WTC11 (cell line): ENCODE results near the gene RASGRP3. TPM values are rescaled to one million over a fixed set of nuclear protein-coding genes. Genes with fewer than 3 reads are reported as not detected.

Experiments
- ATAC-seq: fragments of 200-7000 bp; cut with Tn5 transposase; 2 replicates; pipeline ENCODE4 v1.10.0; 2021; ENCODE audit warnings: mild to moderate bottlenecking, moderate library complexity
- CTCF ChIA-PET: fragments of 300-600 bp; sonication (Branson Sonifier 250); formaldehyde crosslinking; loops from one replicate; lab custom pipeline; 2021; ENCODE audit warnings: antibody characterized with exemption; lab: Charles Lee
- POLR2A ChIA-PET: fragments of 350-600 bp; sonication (Branson Sonifier 250); formaldehyde crosslinking; loops from one replicate; lab custom pipeline; 2021; ENCODE audit warnings: antibody characterized with exemption; lab: Charles Lee
- DNase-seq: peaks from one replicate; pipeline ENCODE4 v3.0.0; 2021; ENCODE audit warnings: low spot score
- H3K27ac Mint-ChIP-seq: 2 replicates; pipeline ENCODE4 v1.8.0; 2021; ENCODE audit warnings: mixed read lengths
- H3K27me3 Mint-ChIP-seq: 2 replicates; pipeline ENCODE4 v1.8.0; 2021; ENCODE audit warnings: low read depth, mild to moderate bottlenecking, moderate library complexity, mixed read lengths
- H3K36me3 Mint-ChIP-seq: 2 replicates; pipeline ENCODE4 v1.8.0; 2021; ENCODE audit warnings: mixed read lengths
- H3K4me1 Mint-ChIP-seq: 2 replicates; pipeline ENCODE4 v1.8.0; 2022; ENCODE audit warnings: mixed read lengths
- H3K4me3 Mint-ChIP-seq: 2 replicates; pipeline ENCODE4 v1.8.0; 2021; ENCODE audit warnings: mild to moderate bottlenecking, moderate library complexity, mixed read lengths
- H3K9me3 Mint-ChIP-seq: 2 replicates; pipeline ENCODE4 v1.8.0; 2021; ENCODE audit warnings: mixed read lengths
- ARID4B ChIP-seq: sonication (generic); formaldehyde crosslinking; IDR thresholded peaks from 2 replicates; pipeline ENCODE4 v1.8.0; 2023; ENCODE audit warnings: missing genetic modification reagents, mild to moderate bottlenecking, borderline replicate concordance
- ATF1 ChIP-seq: sonication (generic); formaldehyde crosslinking; IDR thresholded peaks from 2 replicates; pipeline ENCODE4 v1.8.1; 2023; ENCODE audit warnings: mild to moderate bottlenecking, moderate library complexity, missing genetic modification reagents
- CBFB ChIP-seq: sonication (generic); formaldehyde crosslinking; IDR thresholded peaks from 2 replicates; pipeline ENCODE4 v1.8.1; 2022; ENCODE audit warnings: mild to moderate bottlenecking, low read depth, missing genetic modification reagents
- CREB1 ChIP-seq: sonication (generic); formaldehyde crosslinking; IDR thresholded peaks from 2 replicates; pipeline ENCODE4 v1.8.0; 2023; ENCODE audit warnings: mild to moderate bottlenecking, missing genetic modification reagents
- E2F1 ChIP-seq: sonication (generic); formaldehyde crosslinking; IDR thresholded peaks from 2 replicates; pipeline ENCODE4 v1.8.0; 2022; ENCODE audit warnings: mild to moderate bottlenecking, missing genetic modification reagents
- E2F4 ChIP-seq: sonication (generic); formaldehyde crosslinking; IDR thresholded peaks from 2 replicates; pipeline ENCODE4 v1.8.1; 2022; ENCODE audit warnings: low read depth, mild to moderate bottlenecking, moderate library complexity, missing genetic modification reagents, borderline replicate concordance
- ELF4 ChIP-seq: sonication (generic); formaldehyde crosslinking; IDR thresholded peaks from 2 replicates; pipeline ENCODE4 v1.8.1; 2022; ENCODE audit warnings: low read depth, mild to moderate bottlenecking, moderate library complexity, missing genetic modification reagents
- ETV6 ChIP-seq: sonication (generic); formaldehyde crosslinking; IDR thresholded peaks from 2 replicates; pipeline ENCODE4 v1.8.1; 2022; ENCODE audit warnings: mild to moderate bottlenecking, missing genetic modification reagents
- FOXK1 ChIP-seq: sonication (generic); formaldehyde crosslinking; IDR thresholded peaks from 2 replicates; pipeline ENCODE4 v1.8.0; 2022; ENCODE audit warnings: mild to moderate bottlenecking, moderate library complexity, missing genetic modification reagents
- GRHL2 ChIP-seq: fragments of 250-450 bp; sonication (Bioruptor Pico); IDR thresholded peaks from 2 replicates; pipeline ENCODE4 v1.8.0; 2022; ENCODE audit warnings: mild to moderate bottlenecking, moderate library complexity; ENCODE audit not compliant: insufficient replicate concordance, severe bottlenecking
- MLX ChIP-seq: sonication (generic); formaldehyde crosslinking; IDR thresholded peaks from 2 replicates; pipeline ENCODE4 v1.8.1; 2023; ENCODE audit warnings: mild to moderate bottlenecking, missing genetic modification reagents, moderate library complexity
- NFE2L1 ChIP-seq: sonication (generic); formaldehyde crosslinking; IDR thresholded peaks from 2 replicates; pipeline ENCODE4 v1.8.1; 2023; ENCODE audit warnings: missing genetic modification reagents
- SP1 ChIP-seq: sonication (generic); formaldehyde crosslinking; conservative IDR thresholded peaks from 2 replicates; pipeline ENCODE4 v1.8.1; 2022; ENCODE audit warnings: missing genetic modification reagents
- TP53 ChIP-seq: sonication (generic); formaldehyde crosslinking; IDR thresholded peaks from 2 replicates; pipeline ENCODE4 v1.8.1; 2023; ENCODE audit warnings: mild to moderate bottlenecking, missing genetic modification reagents
- ZNF121 ChIP-seq: sonication (generic); formaldehyde crosslinking; IDR thresholded peaks from 2 replicates; pipeline ENCODE4 v1.8.0; 2023; ENCODE audit warnings: missing genetic modification reagents
- ZNF219 ChIP-seq: sonication (generic); formaldehyde crosslinking; IDR thresholded peaks from 2 replicates; pipeline ENCODE4 v1.8.0; 2023; ENCODE audit warnings: missing genetic modification reagents, mild to moderate bottlenecking, borderline replicate concordance
- ZNF281 ChIP-seq: sonication (generic); formaldehyde crosslinking; IDR thresholded peaks from 2 replicates; pipeline ENCODE4 v1.8.0; 2023; ENCODE audit warnings: mild to moderate bottlenecking, missing genetic modification reagents
- ZNF396 ChIP-seq: fragments of 250-450 bp; sonication (Bioruptor Pico); IDR thresholded peaks from 2 replicates; pipeline ENCODE4 v1.8.0; 2021; ENCODE audit warnings: mild to moderate bottlenecking, moderate library complexity, borderline replicate concordance
- ZNF416 ChIP-seq: fragments of 250-450 bp; sonication (Bioruptor Pico); IDR thresholded peaks from 2 replicates; pipeline ENCODE4 v1.9.0; 2021; ENCODE audit warnings: mild to moderate bottlenecking, inconsistent platforms
- total RNA-seq: library from RNA; stranded (reverse); gene quantifications from 3 replicates; pipeline ENCODE4 v1.2.3, GENCODE V29; 2021

The RASGRP3 gene
- total RNA-seq, 1 experiment from 2014 or later = 0.11 TPM

GRCh38 chr2:33606622-33607021 is 130.2 kb downstream of the RASGRP3 start:
- CTCF ChIA-PET = interaction anchor here (1.2 kb wide), 1 partner anchor 23 kb away, joined by 3 read pairs; no protein-coding TSS in a partner anchor
- TF ChIP-seq ZNF281 (CRISPR knock-in tag) (no peak), ZNF121 (CRISPR knock-in tag) (peak; percentile 97)
- H3K4me3 Mint-ChIP-seq = no peak overlapping the region
- no peaks in the 10 kb centered on the region for H3K27me3 Mint-ChIP-seq
- ATAC-seq = no peak
- H3K9me3 Mint-ChIP-seq = peaks cover 31% of the 10 kb centered on the region
- H3K4me1 Mint-ChIP-seq = peaks cover 74% of the 10 kb centered on the region
- POLR2A ChIA-PET = no interaction called here
- no peak for DNase-seq
- H3K36me3 Mint-ChIP-seq = peaks cover 41% of the 10 kb centered on the region
- peak overlapping the region; percentile 98 for H3K27ac Mint-ChIP-seq

- peak overlapping the region; percentile 98 for H3K27ac Mint-ChIP-seq
- TF ChIP-seq ETV6 = no peak
- TF ChIP-seq TP53 (CRISPR knock-in tag) = no peak
- no peak for TF ChIP-seq ARID4B (CRISPR knock-in tag)
- TF ChIP-seq GRHL2 = no peak
- no peak for TF ChIP-seq ZNF416 (CRISPR knock-in tag)
- TF ChIP-seq CBFB = no peak
- TF ChIP-seq CREB1 (CRISPR knock-in tag) = no peak
- no peak for TF ChIP-seq FOXK1 (CRISPR knock-in tag)
- TF ChIP-seq NFE2L1 (CRISPR knock-in tag) = no peak
- TF ChIP-seq ZNF396 (CRISPR knock-in tag) = no peak
- no peak for TF ChIP-seq E2F1
- TF ChIP-seq ELF4 (CRISPR knock-in tag) = no peak
- no peak for TF ChIP-seq SP1
- TF ChIP-seq ATF1 (CRISPR knock-in tag) = no peak
- TF ChIP-seq MLX (CRISPR knock-in tag) = no peak
- no peak for TF ChIP-seq E2F4
- TF ChIP-seq ZNF219 (CRISPR knock-in tag) = no peak
- no peaks in the 10 kb centered on the region for H3K27me3 Mint-ChIP-seq
- ChIA-PET CTCF (interaction anchor here (1.0 to 1.2 kb wide), 3 partner anchors 8 to 63 kb away, joined by 3 to 5 read pairs (median 3); partner anchors contain the start of gene FAM98A), POLR2A (no interaction called here)
- DNase-seq = peak; percentile 73
- ATAC-seq = peak; percentile 94
- peak overlapping the region; percentile 50 for H3K4me3 Mint-ChIP-seq
- H3K9me3 Mint-ChIP-seq = peaks cover 38% of the 10 kb centered on the region
- peaks cover 72% of the 10 kb centered on the region for H3K4me1 Mint-ChIP-seq
- peaks cover 47% of the 10 kb centered on the region for H3K36me3 Mint-ChIP-seq
Observed at GRCh38 chr2:33607251-33607721, 130.8 kb downstream of the RASGRP3 start.
